ENCODE results near the gene EP400. TPM values are rescaled to one million over a fixed set of nuclear protein-coding genes. Genes with fewer than 3 reads are reported as not detected.

Gene EP400
- total and polyA plus RNA-seq, 2 of the 13 experiments (the other 11 are each of a cell fraction or from before 2014, with no cell fraction given): 4.9 to 5.0 TPM

DNA sequence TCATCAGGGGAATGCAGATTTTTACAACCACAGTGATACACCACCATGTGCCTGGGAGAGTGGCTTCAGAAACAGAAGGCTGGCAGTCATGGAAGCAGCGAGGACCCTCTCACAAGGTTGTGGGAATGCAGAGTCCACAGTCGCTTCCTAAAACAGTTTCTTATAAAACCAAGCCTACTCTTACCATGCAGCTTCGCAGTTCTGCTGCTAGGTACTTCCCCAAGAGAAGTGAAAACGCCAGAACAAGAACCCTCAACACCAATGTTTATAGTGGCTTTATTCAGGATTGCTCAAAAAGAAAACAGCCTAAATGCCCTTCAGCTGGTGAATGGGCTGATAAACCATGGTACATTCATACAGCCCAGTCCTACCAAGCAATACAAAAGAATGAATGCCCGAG, 107.2 kb downstream of the EP400 start:
- H2AFZ ChIP-seq (ENCODE audit: low read length): no peak overlapping the region
- H3K27me3 ChIP-seq (ENCODE audit: control insufficient read depth in 1 of 2, insufficient read depth in 2 of 2, low read length in 2 of 2): no peaks in the 10 kb centered on the region
- H3K79me2 ChIP-seq (ENCODE audit: insufficient read depth, low read length): no peaks in the 10 kb centered on the region
- TSS peak; percentile 34 for BruUV-seq (replicated peaks)
- POLR2A ChIA-PET: no interaction called here
- H3K36me3 ChIP-seq (replicated peaks in 1 of 2; ENCODE audit: control insufficient read depth in 1 of 2, insufficient read depth in 2 of 2, low read length in 2 of 2): peaks cover 32 to 62% of the 10 kb centered on the region in 2 experiments
- H3K9me3 ChIP-seq (ENCODE audit: low read length): no peaks in the 10 kb centered on the region
- no peak for DNase-seq (ENCODE audit: low spot score)
- in situ Hi-C loops (cut with HindIII; ENCODE audit: extremely low pct_ligation_motif_present, low pct_unique_long_range_greater_than_20kb) (no loop called here), intact Hi-C loops (cut with micrococcal nuclease; ENCODE audit: unreplicated experiment) (no loop called here)
- H3K4me3 ChIP-seq (replicated peaks in 1 of 3; ENCODE audit: insufficient read depth in 1 of 3, low read depth in 2 of 3, low read length in 3 of 3): no peak overlapping the region
- ATAC-seq: no peak
- H3K4me1 ChIP-seq (ENCODE audit: insufficient read depth, low read length): no peaks in the 10 kb centered on the region
- FAIRE-seq: no peak
- no peak overlapping the region for H3K9ac ChIP-seq (ENCODE audit: insufficient read depth, low read depth, low read length)
- H4K20me1 ChIP-seq (ENCODE audit: insufficient read depth, low read length): no peaks in the 10 kb centered on the region
- WGBS (ENCODE audit: low lambda C conversion rate): 91% methylated on average over 5 of the region's 5 CpGs
- no peak overlapping the region for H3K4me2 ChIP-seq (ENCODE audit: low read depth, low read length)
- H3K27ac ChIP-seq (ENCODE audit: extremely low read length, insufficient read depth, low read length): no peak overlapping the region
- TF ChIP-seq ZNF263 (CRISPR knock-in tag; IDR thresholded peaks at IDR 0.05) (no peak), ZNF619 (CRISPR knock-in tag; IDR thresholded peaks at IDR 0.05) (no peak), SPEN (CRISPR knock-in tag; IDR thresholded peaks at IDR 0.05; ENCODE audit: low read depth) (no peak), CC2D1A (CRISPR knock-in tag; IDR thresholded peaks at IDR 0.05) (no peak), NR1H2 (CRISPR knock-in tag; IDR thresholded peaks at IDR 0.05; ENCODE audit: borderline replicate concordance, low read depth) (no peak), ZNF766 (CRISPR knock-in tag; IDR thresholded peaks at IDR 0.05; ENCODE audit: borderline replicate concordance) (no peak)
- TF ChIP-seq, protein P1, sequence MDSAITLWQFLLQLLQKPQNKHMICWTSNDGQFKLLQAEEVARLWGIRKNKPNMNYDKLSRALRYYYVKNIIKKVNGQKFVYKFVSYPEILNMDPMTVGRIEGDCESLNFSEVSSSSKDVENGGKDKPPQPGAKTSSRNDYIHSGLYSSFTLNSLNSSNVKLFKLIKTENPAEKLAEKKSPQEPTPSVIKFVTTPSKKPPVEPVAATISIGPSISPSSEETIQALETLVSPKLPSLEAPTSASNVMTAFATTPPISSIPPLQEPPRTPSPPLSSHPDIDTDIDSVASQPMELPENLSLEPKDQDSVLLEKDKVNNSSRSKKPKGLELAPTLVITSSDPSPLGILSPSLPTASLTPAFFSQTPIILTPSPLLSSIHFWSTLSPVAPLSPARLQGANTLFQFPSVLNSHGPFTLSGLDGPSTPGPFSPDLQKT (CRISPR knock-in tag; IDR thresholded peaks at IDR 0.05; ENCODE audit: borderline replicate concordance): no peak
- TF ChIP-seq, protein P2, sequence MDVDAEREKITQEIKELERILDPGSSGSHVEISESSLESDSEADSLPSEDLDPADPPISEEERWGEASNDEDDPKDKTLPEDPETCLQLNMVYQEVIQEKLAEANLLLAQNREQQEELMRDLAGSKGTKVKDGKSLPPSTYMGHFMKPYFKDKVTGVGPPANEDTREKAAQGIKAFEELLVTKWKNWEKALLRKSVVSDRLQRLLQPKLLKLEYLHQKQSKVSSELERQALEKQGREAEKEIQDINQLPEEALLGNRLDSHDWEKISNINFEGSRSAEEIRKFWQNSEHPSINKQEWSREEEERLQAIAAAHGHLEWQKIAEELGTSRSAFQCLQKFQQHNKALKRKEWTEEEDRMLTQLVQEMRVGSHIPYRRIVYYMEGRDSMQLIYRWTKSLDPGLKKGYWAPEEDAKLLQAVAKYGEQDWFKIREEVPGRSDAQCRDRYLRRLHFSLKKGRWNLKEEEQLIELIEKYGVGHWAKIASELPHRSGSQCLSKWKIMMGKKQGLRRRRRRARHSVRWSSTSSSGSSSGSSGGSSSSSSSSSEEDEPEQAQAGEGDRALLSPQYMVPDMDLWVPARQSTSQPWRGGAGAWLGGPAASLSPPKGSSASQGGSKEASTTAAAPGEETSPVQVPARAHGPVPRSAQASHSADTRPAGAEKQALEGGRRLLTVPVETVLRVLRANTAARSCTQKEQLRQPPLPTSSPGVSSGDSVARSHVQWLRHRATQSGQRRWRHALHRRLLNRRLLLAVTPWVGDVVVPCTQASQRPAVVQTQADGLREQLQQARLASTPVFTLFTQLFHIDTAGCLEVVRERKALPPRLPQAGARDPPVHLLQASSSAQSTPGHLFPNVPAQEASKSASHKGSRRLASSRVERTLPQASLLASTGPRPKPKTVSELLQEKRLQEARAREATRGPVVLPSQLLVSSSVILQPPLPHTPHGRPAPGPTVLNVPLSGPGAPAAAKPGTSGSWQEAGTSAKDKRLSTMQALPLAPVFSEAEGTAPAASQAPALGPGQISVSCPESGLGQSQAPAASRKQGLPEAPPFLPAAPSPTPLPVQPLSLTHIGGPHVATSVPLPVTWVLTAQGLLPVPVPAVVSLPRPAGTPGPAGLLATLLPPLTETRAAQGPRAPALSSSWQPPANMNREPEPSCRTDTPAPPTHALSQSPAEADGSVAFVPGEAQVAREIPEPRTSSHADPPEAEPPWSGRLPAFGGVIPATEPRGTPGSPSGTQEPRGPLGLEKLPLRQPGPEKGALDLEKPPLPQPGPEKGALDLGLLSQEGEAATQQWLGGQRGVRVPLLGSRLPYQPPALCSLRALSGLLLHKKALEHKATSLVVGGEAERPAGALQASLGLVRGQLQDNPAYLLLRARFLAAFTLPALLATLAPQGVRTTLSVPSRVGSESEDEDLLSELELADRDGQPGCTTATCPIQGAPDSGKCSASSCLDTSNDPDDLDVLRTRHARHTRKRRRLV (CRISPR knock-in tag; IDR thresholded peaks at IDR 0.05): no peak
- TF ChIP-seq, protein P3, sequence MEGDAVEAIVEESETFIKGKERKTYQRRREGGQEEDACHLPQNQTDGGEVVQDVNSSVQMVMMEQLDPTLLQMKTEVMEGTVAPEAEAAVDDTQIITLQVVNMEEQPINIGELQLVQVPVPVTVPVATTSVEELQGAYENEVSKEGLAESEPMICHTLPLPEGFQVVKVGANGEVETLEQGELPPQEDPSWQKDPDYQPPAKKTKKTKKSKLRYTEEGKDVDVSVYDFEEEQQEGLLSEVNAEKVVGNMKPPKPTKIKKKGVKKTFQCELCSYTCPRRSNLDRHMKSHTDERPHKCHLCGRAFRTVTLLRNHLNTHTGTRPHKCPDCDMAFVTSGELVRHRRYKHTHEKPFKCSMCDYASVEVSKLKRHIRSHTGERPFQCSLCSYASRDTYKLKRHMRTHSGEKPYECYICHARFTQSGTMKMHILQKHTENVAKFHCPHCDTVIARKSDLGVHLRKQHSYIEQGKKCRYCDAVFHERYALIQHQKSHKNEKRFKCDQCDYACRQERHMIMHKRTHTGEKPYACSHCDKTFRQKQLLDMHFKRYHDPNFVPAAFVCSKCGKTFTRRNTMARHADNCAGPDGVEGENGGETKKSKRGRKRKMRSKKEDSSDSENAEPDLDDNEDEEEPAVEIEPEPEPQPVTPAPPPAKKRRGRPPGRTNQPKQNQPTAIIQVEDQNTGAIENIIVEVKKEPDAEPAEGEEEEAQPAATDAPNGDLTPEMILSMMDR (CRISPR knock-in tag; IDR thresholded peaks at IDR 0.05): no peak
- TF ChIP-seq, protein P4, sequence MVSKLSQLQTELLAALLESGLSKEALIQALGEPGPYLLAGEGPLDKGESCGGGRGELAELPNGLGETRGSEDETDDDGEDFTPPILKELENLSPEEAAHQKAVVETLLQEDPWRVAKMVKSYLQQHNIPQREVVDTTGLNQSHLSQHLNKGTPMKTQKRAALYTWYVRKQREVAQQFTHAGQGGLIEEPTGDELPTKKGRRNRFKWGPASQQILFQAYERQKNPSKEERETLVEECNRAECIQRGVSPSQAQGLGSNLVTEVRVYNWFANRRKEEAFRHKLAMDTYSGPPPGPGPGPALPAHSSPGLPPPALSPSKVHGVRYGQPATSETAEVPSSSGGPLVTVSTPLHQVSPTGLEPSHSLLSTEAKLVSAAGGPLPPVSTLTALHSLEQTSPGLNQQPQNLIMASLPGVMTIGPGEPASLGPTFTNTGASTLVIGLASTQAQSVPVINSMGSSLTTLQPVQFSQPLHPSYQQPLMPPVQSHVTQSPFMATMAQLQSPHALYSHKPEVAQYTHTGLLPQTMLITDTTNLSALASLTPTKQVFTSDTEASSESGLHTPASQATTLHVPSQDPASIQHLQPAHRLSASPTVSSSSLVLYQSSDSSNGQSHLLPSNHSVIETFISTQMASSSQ (IDR thresholded peaks at IDR 0.05; ENCODE audit: low read depth): no peak
- TF ChIP-seq, protein P4 (CRISPR knock-in tag; IDR thresholded peaks at IDR 0.05; ENCODE audit: borderline replicate concordance): no peak
- CTCF ChIA-PET (ENCODE audit: low intra/inter-chr PET ratio, low total read pairs): no interaction called here
